Neuron (in vitro differentiated cells): Measurements from ENCODE around the gene CCDC85A.

Source experiments
- H2AFZ ChIP-seq: one replicate; pipeline ENCODE4 v1.6.1; 2013; ENCODE audit warnings: low read depth, mild to moderate bottlenecking, inconsistent platforms, low read length, moderate library complexity
- H3K27me3 ChIP-seq: one replicate; pipeline ENCODE4 v1.6.1; 2013; ENCODE audit warnings: low read length; ENCODE audit not compliant: insufficient read depth
- H3K36me3 ChIP-seq: one replicate; pipeline ENCODE4 v1.6.1; 2013; ENCODE audit warnings: low read length; ENCODE audit not compliant: insufficient read depth
- H3K4me1 ChIP-seq: one replicate; pipeline ENCODE4 v1.6.1; 2013; ENCODE audit warnings: low read length; ENCODE audit not compliant: insufficient read depth
- H3K4me3 ChIP-seq: 2 replicates; pipeline ENCODE4 v1.5.1; 2013; ENCODE audit warnings: mild to moderate bottlenecking, low read length, moderate library complexity
- H3K9me3 ChIP-seq: one replicate; pipeline ENCODE4 v1.6.1; 2013; ENCODE audit warnings: low read length

CCDC85A gene

GRCh38 chr2:56376699-56377665 lies 193.2 kb downstream of the CCDC85A start:
- no peaks in the 10 kb centered on the region for H3K4me1 ChIP-seq

GRCh38 chr2:56379066-56379465 lies 195.3 kb downstream of the CCDC85A start:
- Histone ChIP-seq H2AFZ (no peak overlapping the region), H3K4me1 (no peaks in the 10 kb centered on the region), H3K27me3 (no peaks in the 10 kb centered on the region), H3K36me3 (no peaks in the 10 kb centered on the region), H3K9me3 (no peaks in the 10 kb centered on the region), H3K4me3 (no peak overlapping the region)

More at GRCh38 chr2:56376699-56377665, 193.2 kb downstream of the CCDC85A start:
- Histone ChIP-seq H2AFZ (no peak overlapping the region), H3K36me3 (no peaks in the 10 kb centered on the region), H3K9me3 (no peaks in the 10 kb centered on the region), H3K27me3 (no peaks in the 10 kb centered on the region), H3K4me3 (no peak overlapping the region)

GRCh38 chr2:56380861-56381260 lies 197.1 kb downstream of the CCDC85A start:
- no peaks in the 10 kb centered on the region for H3K9me3 ChIP-seq
- no peaks in the 10 kb centered on the region for H3K4me1 ChIP-seq
- H3K36me3 ChIP-seq = no peaks in the 10 kb centered on the region
- no peaks in the 10 kb centered on the region for H3K27me3 ChIP-seq
- H2AFZ ChIP-seq = no peak overlapping the region
- no peak overlapping the region for H3K4me3 ChIP-seq

- no peak overlapping the region for H2AFZ ChIP-seq
- no peaks in the 10 kb centered on the region for H3K36me3 ChIP-seq
- no peaks in the 10 kb centered on the region for H3K9me3 ChIP-seq
- H3K4me1 ChIP-seq = no peaks in the 10 kb centered on the region
- no peaks in the 10 kb centered on the region for H3K27me3 ChIP-seq
- H3K4me3 ChIP-seq = no peak overlapping the region
These were observed 198.7 kb downstream of the CCDC85A start for GRCh38 chr2:56382466-56382865.

- Histone ChIP-seq H3K9me3 (no peaks in the 10 kb centered on the region), H3K4me1 (no peaks in the 10 kb centered on the region), H2AFZ (no peak overlapping the region), H3K4me3 (no peak overlapping the region), H3K27me3 (no peaks in the 10 kb centered on the region), H3K36me3 (no peaks in the 10 kb centered on the region)
These were observed 202.9 kb downstream of the CCDC85A start for GRCh38 chr2:56386657-56387056.

GRCh38 chr2:56390644-56391043 lies 206.9 kb downstream of the CCDC85A start:
- Histone ChIP-seq H3K36me3 (no peaks in the 10 kb centered on the region), H2AFZ (no peak overlapping the region), H3K27me3 (no peaks in the 10 kb centered on the region), H3K4me1 (no peaks in the 10 kb centered on the region), H3K4me3 (no peak overlapping the region), H3K9me3 (no peaks in the 10 kb centered on the region)

GRCh38 chr2:56410140-56410539 lies 226.3 kb downstream of the CCDC85A start:
- H3K36me3 ChIP-seq = no peaks in the 10 kb centered on the region
- H3K27me3 ChIP-seq = no peaks in the 10 kb centered on the region
- no peak overlapping the region for H2AFZ ChIP-seq
- H3K4me3 ChIP-seq = no peak overlapping the region
- H3K4me1 ChIP-seq = no peaks in the 10 kb centered on the region
- H3K9me3 ChIP-seq = no peaks in the 10 kb centered on the region

- Histone ChIP-seq H3K4me3 (no peak overlapping the region), H3K9me3 (no peaks in the 10 kb centered on the region), H3K4me1 (no peaks in the 10 kb centered on the region), H3K36me3 (no peaks in the 10 kb centered on the region), H2AFZ (no peak overlapping the region), H3K27me3 (no peaks in the 10 kb centered on the region)
These were observed 232.8 kb downstream of the CCDC85A start for GRCh38 chr2:56416500-56417176.
